ES-I3 (cell line): ENCODE results near the gene RBM20.

ENCODE experiments used
- H3K36me3 ChIP-seq: 2 replicates; pipeline ENCODE4 v1.6.1; 2013; ENCODE audit warnings: mild to moderate bottlenecking, low read length, control low read depth, moderate library complexity; ENCODE audit not compliant: insufficient read depth
- H3K4me1 ChIP-seq: 2 replicates; pipeline ENCODE4 v1.6.1; 2013; ENCODE audit warnings: mild to moderate bottlenecking, control low read depth, low read length; ENCODE audit not compliant: insufficient read depth
- H3K9ac ChIP-seq: 2 replicates; pipeline ENCODE4 v1.6.1; 2013; ENCODE audit warnings: low read depth, mild to moderate bottlenecking, low read length, moderate library complexity
- H3K9me3 ChIP-seq: 2 replicates; pipeline ENCODE4 v1.6.1; 2013; ENCODE audit warnings: mild to moderate bottlenecking, low read length, moderate library complexity; ENCODE audit not compliant: control insufficient read depth, insufficient read depth

The RBM20 gene

GRCh38 chr10:110793128-110793812 is 149.1 kb downstream of the RBM20 start:
- Histone ChIP-seq H3K9ac (no peak overlapping the region), H3K36me3 (no peaks in the 10 kb centered on the region), H3K4me1 (no peaks in the 10 kb centered on the region), H3K9me3 (no peaks in the 10 kb centered on the region)

GRCh38 chr10:110793886-110794285 is 149.8 kb downstream of the RBM20 start:
- H3K9me3 ChIP-seq: no peaks in the 10 kb centered on the region
- no peaks in the 10 kb centered on the region for H3K36me3 ChIP-seq
- H3K9ac ChIP-seq: no peak overlapping the region
- no peaks in the 10 kb centered on the region for H3K4me1 ChIP-seq

GRCh38 chr10:110794808-110795207 is 150.7 kb downstream of the RBM20 start:
- Histone ChIP-seq H3K9ac (no peak overlapping the region), H3K36me3 (no peaks in the 10 kb centered on the region), H3K9me3 (no peaks in the 10 kb centered on the region), H3K4me1 (no peaks in the 10 kb centered on the region)

DNA sequence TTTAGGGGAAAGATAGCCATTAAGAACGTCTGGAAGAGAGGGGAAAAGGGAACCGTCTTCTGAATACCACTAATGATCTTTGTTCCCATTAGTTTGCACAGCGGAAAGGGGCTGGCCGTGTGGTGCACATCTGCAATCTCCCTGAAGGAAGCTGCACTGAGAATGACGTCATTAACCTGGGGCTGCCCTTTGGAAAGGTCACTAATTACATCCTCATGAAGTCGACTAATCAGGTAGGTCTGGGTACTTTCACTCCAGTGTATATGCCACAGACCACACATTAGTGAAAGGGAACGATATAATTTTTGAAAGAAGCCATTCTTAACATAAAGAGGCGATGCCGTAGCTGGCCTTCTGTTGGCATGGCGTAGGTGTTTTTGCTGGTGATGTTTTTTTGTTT is 153.3 kb downstream of the RBM20 start:
- no peak overlapping the region for H3K9ac ChIP-seq
- no peaks in the 10 kb centered on the region; the same call in 1 of the 2 replicates for H3K36me3 ChIP-seq
- no peaks in the 10 kb centered on the region for H3K4me1 ChIP-seq
- H3K9me3 ChIP-seq: no peaks in the 10 kb centered on the region

DNA sequence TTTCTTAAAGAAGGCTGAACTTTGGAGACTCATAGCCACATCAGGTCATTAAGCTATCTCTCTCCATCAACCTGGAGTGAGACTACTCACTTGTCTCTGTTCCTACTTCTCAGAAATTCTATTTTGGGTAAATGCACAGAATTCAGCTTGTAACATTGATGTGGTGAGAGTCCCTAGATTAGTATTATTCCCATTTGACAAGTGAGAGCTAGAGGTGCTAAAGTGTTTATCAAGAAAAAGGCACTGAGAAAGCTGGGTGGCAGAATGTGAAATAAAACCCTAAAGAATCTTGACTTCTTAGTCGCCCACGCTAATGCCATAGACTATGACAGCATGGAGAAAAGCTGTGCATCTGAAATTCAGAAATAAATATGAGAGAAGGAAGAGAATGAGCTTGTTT is 154.2 kb downstream of the RBM20 start:
- no peaks in the 10 kb centered on the region for H3K4me1 ChIP-seq
- H3K36me3 ChIP-seq: no peaks in the 10 kb centered on the region; the same call in 1 of the 2 replicates
- H3K9me3 ChIP-seq: no peaks in the 10 kb centered on the region
- no peak overlapping the region for H3K9ac ChIP-seq

GRCh38 chr10:110802090-110802489 is 158.0 kb downstream of the RBM20 start:
- Histone ChIP-seq H3K4me1 (no peaks in the 10 kb centered on the region), H3K36me3 (no peaks in the 10 kb centered on the region; the same call in 1 of the 2 replicates), H3K9ac (no peak overlapping the region), H3K9me3 (no peaks in the 10 kb centered on the region)

DNA sequence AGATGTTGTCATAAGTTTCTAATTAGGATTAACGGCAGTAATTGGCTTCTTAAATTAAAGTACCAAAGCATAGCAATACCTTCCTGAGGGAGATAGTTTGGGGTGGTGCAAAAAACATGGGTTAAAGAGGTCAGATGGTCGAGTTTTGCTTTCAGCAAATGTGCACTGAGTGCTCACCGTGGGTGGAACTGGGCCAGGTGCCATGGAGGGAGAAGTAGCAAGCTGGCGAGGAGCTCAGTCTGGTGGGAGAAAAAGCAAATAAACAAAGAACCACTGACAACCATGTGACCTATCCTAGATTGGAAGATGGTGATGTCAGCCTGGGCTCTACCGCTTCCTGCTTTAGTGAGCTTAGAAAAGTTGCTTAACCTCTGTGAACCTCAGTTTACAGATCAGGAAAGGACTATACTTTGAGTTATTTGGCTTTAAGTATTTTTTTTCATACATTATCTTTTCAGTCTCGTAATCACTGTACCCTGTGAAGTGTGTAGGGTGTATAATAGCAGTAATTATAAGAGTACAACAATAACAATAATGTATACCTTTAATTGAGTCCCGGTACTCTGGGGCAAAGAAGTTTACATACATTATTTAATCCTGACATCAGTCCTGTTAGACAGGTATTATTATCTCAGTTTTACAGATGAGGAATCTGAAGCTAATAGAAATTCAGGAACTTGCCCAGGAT is 158.6 kb downstream of the RBM20 start:
- Histone ChIP-seq H3K9me3 (no peaks in the 10 kb centered on the region), H3K4me1 (no peaks in the 10 kb centered on the region), H3K36me3 (no peaks in the 10 kb centered on the region; the same call in 1 of the 2 replicates), H3K9ac (no peak overlapping the region)

- H3K9ac ChIP-seq: no peak overlapping the region
Observed at GRCh38 chr10:110803239-110803749, 159.2 kb downstream of the RBM20 start.

DNA sequence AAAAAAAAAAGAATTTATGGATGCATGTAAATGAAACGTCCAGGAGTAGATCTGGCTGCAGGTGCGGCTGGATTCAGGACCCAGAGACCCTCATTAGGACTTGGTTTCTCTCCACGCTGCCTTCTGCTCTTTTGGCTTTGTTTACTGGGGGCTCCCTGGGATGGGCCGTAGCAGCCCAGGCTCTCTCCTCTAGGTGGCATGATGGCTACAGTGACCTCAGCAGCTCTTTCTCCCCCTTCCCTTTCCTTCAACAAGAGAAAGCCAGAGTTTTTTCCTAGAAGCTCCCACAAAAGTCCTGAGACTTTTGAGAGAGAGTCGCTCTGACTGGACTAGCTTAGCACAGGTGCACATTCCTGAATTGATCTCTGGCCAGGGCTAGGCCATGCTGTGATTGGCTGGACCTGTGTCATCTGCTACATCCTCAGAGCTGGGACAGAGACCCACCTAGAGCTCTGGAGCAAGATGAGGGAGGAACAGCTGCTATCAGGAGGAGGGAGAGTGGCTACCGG is 159.7 kb downstream of the RBM20 start:
- H3K9me3 ChIP-seq: no peaks in the 10 kb centered on the region
- no peaks in the 10 kb centered on the region; the same call in 1 of the 2 replicates for H3K36me3 ChIP-seq
- no peak overlapping the region for H3K9ac ChIP-seq
- no peaks in the 10 kb centered on the region for H3K4me1 ChIP-seq

More at GRCh38 chr10:110803239-110803749, 159.2 kb downstream of the RBM20 start:
- H3K4me1 ChIP-seq: no peaks in the 10 kb centered on the region
- no peaks in the 10 kb centered on the region for H3K9me3 ChIP-seq
- H3K36me3 ChIP-seq: no peaks in the 10 kb centered on the region; the same call in 1 of the 2 replicates

GRCh38 chr10:110804376-110804775 is 160.2 kb downstream of the RBM20 start:
- Histone ChIP-seq H3K9ac (no peak overlapping the region), H3K4me1 (no peaks in the 10 kb centered on the region), H3K9me3 (no peaks in the 10 kb centered on the region), H3K36me3 (no peaks in the 10 kb centered on the region; the same call in 1 of the 2 replicates)

- no peaks in the 10 kb centered on the region; the same call in 1 of the 2 replicates for H3K36me3 ChIP-seq
Observed at GRCh38 chr10:110805292-110805691, 161.2 kb downstream of the RBM20 start.

GRCh38 chr10:110806335-110806734 is 162.2 kb downstream of the RBM20 start:
- Histone ChIP-seq H3K36me3 (no peaks in the 10 kb centered on the region), H3K9me3 (no peaks in the 10 kb centered on the region), H3K9ac (no peak overlapping the region), H3K4me1 (no peaks in the 10 kb centered on the region)

More at GRCh38 chr10:110805292-110805691, 161.2 kb downstream of the RBM20 start:
- Histone ChIP-seq H3K4me1 (no peaks in the 10 kb centered on the region), H3K9me3 (no peaks in the 10 kb centered on the region), H3K9ac (no peak overlapping the region)

DNA sequence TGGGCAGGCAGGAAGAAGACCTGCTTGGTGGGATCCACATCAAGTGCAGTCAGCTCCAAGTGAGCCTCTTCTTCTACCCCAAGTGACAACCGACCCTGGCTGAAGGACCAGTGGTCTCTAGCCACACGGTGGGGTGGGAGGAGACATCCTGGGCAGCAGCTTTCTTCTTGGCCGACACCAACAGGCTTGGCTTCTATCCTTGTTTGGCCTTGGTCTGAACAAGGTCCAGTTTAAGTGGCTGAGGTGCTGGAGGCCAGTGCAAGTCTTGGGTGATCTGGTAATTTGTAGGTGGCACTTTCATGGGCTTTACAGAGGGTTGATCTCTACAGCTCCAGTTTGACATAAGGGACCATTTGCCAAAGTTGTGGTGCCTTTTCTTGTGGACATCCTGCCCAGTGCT is 164.0 kb downstream of the RBM20 start:
- no peak overlapping the region for H3K9ac ChIP-seq
- no peaks in the 10 kb centered on the region; the same call in 1 of the 2 replicates for H3K4me1 ChIP-seq
- H3K9me3 ChIP-seq: no peaks in the 10 kb centered on the region
- no peaks in the 10 kb centered on the region for H3K36me3 ChIP-seq

DNA sequence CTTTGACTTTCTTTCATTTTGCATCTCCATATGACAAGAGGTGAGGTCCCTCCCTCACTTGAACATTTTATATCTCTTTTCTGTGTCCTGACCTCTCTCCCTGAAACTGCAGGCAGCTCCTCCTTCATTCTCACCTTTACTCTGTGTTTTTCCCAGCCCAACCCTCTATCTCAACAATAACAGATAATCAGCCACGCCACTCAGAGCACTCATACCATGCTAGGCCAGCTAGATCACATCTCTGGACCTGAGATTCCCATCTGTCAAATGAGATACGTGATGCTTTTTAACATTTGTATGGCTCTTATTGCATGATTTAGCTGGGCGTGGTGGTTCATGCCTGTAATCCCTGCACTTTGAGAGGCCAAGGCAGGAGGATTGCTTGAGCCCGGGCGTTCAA is 164.5 kb downstream of the RBM20 start:
- H3K36me3 ChIP-seq: no peaks in the 10 kb centered on the region
- no peaks in the 10 kb centered on the region for H3K9me3 ChIP-seq
- no peaks in the 10 kb centered on the region; the same call in 1 of the 2 replicates for H3K4me1 ChIP-seq
- no peak overlapping the region for H3K9ac ChIP-seq
